Tibial nerve (tissue), 4 donors: ENCODE data around the gene PIGB.

Source experiments
- EP300 ChIP-seq, 2 donors: sonication (generic); formaldehyde crosslinking; IDR thresholded peaks; one replicate each; pipeline ENCODE4 v1.6.1; 2017; ENCODE audit warnings: antibody characterized with exemption in 2 of 2, mild to moderate bottlenecking in 1 of 2
- POLR2A ChIP-seq, 2 donors: fragments of 450-650 bp; IDR thresholded peaks; one replicate each; pipeline ENCODE4 v1.6.1; 2017; ENCODE audit warnings: antibody characterized with exemption in 2 of 2, mild to moderate bottlenecking in 2 of 2, moderate library complexity in 2 of 2
- TF ChIP-seq, protein P1 (sequence below), 5 experiments: fragments of 200-600 bp in 3 of 5; fragments of 450-650 bp in 2 of 5; sonication (generic) in 3 of 5; IDR thresholded peaks; one replicate each; pipeline ENCODE4 v1.5.1; 2016 to 2019; ENCODE audit warnings: antibody characterized with exemption in 5 of 5, mild to moderate bottlenecking in 3 of 5, moderate library complexity in 2 of 5

DNA sequence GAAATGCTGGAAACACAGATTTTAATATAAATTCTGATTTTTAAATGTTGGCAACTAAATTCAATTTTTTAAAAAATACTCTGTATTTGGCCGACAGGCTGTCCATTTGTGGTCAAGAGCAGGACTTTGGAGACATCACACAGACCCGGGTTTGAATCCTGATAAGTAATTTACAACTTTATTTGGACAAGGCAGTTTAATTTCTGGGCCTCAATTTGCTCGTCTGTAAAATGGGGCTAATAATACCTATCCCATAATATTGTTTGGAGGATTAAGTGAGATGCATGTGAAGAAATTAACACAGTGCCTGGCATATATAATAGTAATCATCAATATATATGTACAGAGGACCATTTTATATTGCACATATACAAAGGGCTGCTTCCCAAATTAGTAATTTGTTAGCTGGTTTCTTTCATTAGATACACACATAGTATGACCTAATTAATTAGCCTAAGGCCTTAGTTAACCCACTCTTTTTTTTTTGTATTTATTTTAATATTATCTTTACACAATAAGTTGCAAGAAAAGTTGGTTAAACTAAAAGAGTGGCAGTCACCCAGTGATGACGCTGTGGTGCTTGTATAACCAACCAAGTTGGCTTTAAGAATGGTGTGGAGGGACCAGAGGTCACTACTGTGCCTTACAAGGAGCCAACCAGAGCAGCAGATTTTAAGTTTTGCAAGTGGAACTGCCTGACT is 665 bp downstream of the PIGB start:
- TF ChIP-seq POLR2A (IDR thresholded peaks at IDR 0.05) = no peak
- TF ChIP-seq, protein P1, sequence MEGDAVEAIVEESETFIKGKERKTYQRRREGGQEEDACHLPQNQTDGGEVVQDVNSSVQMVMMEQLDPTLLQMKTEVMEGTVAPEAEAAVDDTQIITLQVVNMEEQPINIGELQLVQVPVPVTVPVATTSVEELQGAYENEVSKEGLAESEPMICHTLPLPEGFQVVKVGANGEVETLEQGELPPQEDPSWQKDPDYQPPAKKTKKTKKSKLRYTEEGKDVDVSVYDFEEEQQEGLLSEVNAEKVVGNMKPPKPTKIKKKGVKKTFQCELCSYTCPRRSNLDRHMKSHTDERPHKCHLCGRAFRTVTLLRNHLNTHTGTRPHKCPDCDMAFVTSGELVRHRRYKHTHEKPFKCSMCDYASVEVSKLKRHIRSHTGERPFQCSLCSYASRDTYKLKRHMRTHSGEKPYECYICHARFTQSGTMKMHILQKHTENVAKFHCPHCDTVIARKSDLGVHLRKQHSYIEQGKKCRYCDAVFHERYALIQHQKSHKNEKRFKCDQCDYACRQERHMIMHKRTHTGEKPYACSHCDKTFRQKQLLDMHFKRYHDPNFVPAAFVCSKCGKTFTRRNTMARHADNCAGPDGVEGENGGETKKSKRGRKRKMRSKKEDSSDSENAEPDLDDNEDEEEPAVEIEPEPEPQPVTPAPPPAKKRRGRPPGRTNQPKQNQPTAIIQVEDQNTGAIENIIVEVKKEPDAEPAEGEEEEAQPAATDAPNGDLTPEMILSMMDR (IDR thresholded peaks at IDR 0.05) = no peak
- no peak for TF ChIP-seq EP300 (IDR thresholded peaks at IDR 0.05)
